ENCODE data around the gene KNDC1. TPM values are rescaled to one million over a fixed set of nuclear protein-coding genes. Genes with fewer than 3 reads are reported as not detected.

Gene KNDC1
- total RNA-seq, 1 experiment from 2014 or later: 1.2 TPM

DNA sequence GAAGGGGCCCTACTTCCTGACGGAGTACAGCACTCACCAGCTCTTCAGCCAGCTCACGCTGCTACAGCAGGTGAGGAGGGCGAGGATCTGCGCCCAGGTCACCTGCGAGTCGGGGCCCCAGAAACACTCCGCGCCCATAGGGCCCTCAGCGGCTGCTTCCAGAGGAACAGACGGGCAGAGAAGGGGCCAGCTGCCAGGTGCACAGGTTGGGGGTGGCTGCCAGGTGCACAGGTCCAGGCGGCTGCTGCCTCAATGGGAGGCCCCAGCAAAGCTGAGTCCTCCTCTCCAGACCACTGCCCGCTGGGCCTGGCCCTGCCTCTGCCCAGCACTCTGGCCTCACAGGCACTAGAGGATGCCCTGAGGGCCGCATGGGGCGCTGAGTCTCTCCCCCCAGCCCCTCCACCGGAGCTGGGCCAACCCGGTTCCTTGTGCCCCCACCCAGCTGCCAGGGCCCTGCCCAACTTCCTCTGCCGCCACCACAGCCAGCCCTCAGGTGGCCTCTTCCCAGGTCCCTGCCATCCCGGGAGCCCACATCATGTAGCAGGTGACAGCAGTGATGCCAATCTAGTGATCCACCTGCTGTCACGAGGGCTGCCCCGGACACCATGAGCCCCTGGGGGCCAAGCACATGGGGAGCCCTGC, 53.0 kb downstream of the KNDC1 start:
- Mint-ChIP-seq H3K4me3 (ENCODE audit: low read depth, unreplicated experiment) (no peak overlapping the region), H3K36me3 (ENCODE audit: insufficient read depth, unreplicated experiment) (no peaks in the 10 kb centered on the region), H3K9me3 (ENCODE audit: low read depth, unreplicated experiment) (no peaks in the 10 kb centered on the region), H3K27ac (ENCODE audit: unreplicated experiment) (no peak overlapping the region), H3K27me3 (ENCODE audit: unreplicated experiment) (no peaks in the 10 kb centered on the region), H3K4me1 (ENCODE audit: low read depth, unreplicated experiment) (no peaks in the 10 kb centered on the region)
- no peak for TF ChIP-seq CTCF (IDR thresholded peaks at IDR 0.05; ENCODE audit: unreplicated experiment)
- no TSS peak for BruUV-seq (replicated peaks)
- CTCF ChIA-PET: no interaction called here
- no peak for DNase-seq
- intact Hi-C loops (cut with micrococcal nuclease; ENCODE audit: unreplicated experiment): no loop called here

DNA sequence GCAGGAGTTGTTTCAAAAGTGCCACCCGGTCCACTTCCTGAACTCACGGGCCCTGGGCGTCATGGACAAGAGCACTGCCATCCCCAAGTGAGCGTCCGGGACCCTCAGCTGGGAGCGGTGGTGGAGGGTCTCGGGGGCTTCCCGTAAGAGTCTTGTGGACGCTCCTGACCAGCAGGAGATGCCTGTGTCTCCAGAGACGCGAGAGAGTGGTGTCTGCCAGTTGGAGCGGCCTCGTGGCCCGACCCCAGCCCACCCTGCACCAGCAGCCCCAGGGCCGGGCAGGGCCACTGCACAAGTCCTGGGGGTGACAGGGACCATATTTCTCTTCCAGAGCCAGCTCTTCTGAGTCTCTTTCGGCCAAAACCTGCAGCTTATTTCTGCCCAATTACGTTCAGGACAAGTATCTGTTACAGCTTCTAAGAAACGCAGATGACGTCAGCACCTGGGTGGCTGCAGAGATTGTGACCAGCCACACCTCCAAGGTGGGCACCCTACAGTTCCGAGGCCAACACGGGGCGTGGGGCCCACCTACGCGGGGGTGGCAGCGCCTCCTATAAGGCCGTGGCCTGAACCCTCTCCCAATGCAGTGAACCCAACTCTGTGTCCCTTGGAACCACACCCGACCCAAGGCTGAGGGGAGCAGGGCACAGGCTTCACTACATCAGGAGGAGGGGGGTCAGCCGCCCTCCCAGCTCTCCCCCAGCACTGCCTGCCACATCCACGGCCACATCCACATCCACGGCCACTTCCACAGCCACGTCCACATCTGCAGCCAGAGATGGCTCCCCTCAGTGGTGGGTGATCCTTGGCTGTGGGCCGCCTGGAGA, 53.8 kb downstream of the KNDC1 start:
- DNase-seq: no peak
- intact Hi-C loops (cut with micrococcal nuclease; ENCODE audit: unreplicated experiment): no loop called here
- H3K9me3 Mint-ChIP-seq (ENCODE audit: low read depth, unreplicated experiment): no peaks in the 10 kb centered on the region
- H3K4me1 Mint-ChIP-seq (ENCODE audit: low read depth, unreplicated experiment): no peaks in the 10 kb centered on the region
- no TSS peak for BruUV-seq (replicated peaks)
- no peak overlapping the region for H3K4me3 Mint-ChIP-seq (ENCODE audit: low read depth, unreplicated experiment)
- no peaks in the 10 kb centered on the region for H3K27me3 Mint-ChIP-seq (ENCODE audit: unreplicated experiment)
- TF ChIP-seq CTCF (IDR thresholded peaks at IDR 0.05; ENCODE audit: unreplicated experiment): no peak
- CTCF ChIA-PET: no interaction called here
- no peaks in the 10 kb centered on the region for H3K36me3 Mint-ChIP-seq (ENCODE audit: insufficient read depth, unreplicated experiment)
- H3K27ac Mint-ChIP-seq (ENCODE audit: unreplicated experiment): no peak overlapping the region

GRCh38 chr10:133214468-133215410, 54.7 kb downstream of the KNDC1 start:
- H3K4me1 Mint-ChIP-seq (ENCODE audit: low read depth, unreplicated experiment): no peaks in the 10 kb centered on the region
- no peak overlapping the region for H3K27ac Mint-ChIP-seq (ENCODE audit: unreplicated experiment)
- no peaks in the 10 kb centered on the region for H3K9me3 Mint-ChIP-seq (ENCODE audit: low read depth, unreplicated experiment)
- no TSS peak for BruUV-seq (replicated peaks)
- H3K27me3 Mint-ChIP-seq (ENCODE audit: unreplicated experiment): no peaks in the 10 kb centered on the region
- no peak for DNase-seq
- no peak for TF ChIP-seq CTCF (IDR thresholded peaks at IDR 0.05; ENCODE audit: unreplicated experiment)
- H3K4me3 Mint-ChIP-seq (ENCODE audit: low read depth, unreplicated experiment): no peak overlapping the region
- intact Hi-C loops (cut with micrococcal nuclease; ENCODE audit: unreplicated experiment): no loop called here
- H3K36me3 Mint-ChIP-seq (ENCODE audit: insufficient read depth, unreplicated experiment): no peaks in the 10 kb centered on the region
- CTCF ChIA-PET: no interaction called here

- no peak for TF ChIP-seq CTCF (IDR thresholded peaks at IDR 0.05; ENCODE audit: unreplicated experiment)
- Mint-ChIP-seq H3K4me3 (ENCODE audit: low read depth, unreplicated experiment) (no peak overlapping the region), H3K9me3 (ENCODE audit: low read depth, unreplicated experiment) (no peaks in the 10 kb centered on the region), H3K27ac (ENCODE audit: unreplicated experiment) (no peak overlapping the region), H3K36me3 (ENCODE audit: insufficient read depth, unreplicated experiment) (no peaks in the 10 kb centered on the region), H3K27me3 (ENCODE audit: unreplicated experiment) (no peaks in the 10 kb centered on the region), H3K4me1 (ENCODE audit: low read depth, unreplicated experiment) (no peaks in the 10 kb centered on the region)
- BruUV-seq (replicated peaks): no TSS peak
- DNase-seq: no peak
- intact Hi-C loops (cut with micrococcal nuclease; ENCODE audit: unreplicated experiment): no loop called here
- CTCF ChIA-PET: no interaction called here
These were observed 55.6 kb downstream of the KNDC1 start for GRCh38 chr10:133215586-133215985.

Measured in Calu3 (cell line).